ENCODE measurements around the gene AMER3. TPM values are rescaled to one million over a fixed set of nuclear protein-coding genes. Genes with fewer than 3 reads are reported as not detected.

Gene AMER3
- total and polyA plus RNA-seq, 7 donors, result not detected

- no peaks in the 10 kb centered on the region for H3K36me3 ChIP-seq (ENCODE audit: insufficient read depth in 1 of 2, low read depth in 1 of 2)
- no peaks in the 10 kb centered on the region for H3K9me3 ChIP-seq
- no peak overlapping the region for H3K4me3 ChIP-seq
- intact Hi-C loops (cut with DNase I), result no loop called here
- ATAC-seq (no peak), DNase-seq (no peak)
- H3K4me1 ChIP-seq, result no peaks in the 10 kb centered on the region
- peaks cover 0 to 13% (median 0%) of the 10 kb centered on the region in 3 donors for H3K27me3 ChIP-seq (ENCODE audit: insufficient read depth in 3 of 3, low read length in 2 of 3)
- 79 to 84% (median 81%) methylated on average over 15 of the region's 15 CpGs for WGBS, 3 donors
- no peak overlapping the region for H3K27ac ChIP-seq
- no peak for TF ChIP-seq CTCF (IDR thresholded peaks at IDR 0.05)
Observed at GRCh38 chr2:130814931-130815680, 59.8 kb downstream of the AMER3 start.

Other genes starting within 250 kb of the AMER3 start
- gene POTEI, start 246.2 kb upstream of the AMER3 start, total RNA-seq, result not detected
- not detected for gene POTEI, start 246.2 kb upstream of the AMER3 start, polyA plus RNA-seq
- not detected for gene CFC1B, start 234.3 kb upstream of the AMER3 start, total RNA-seq
- not detected for gene CFC1B, start 234.3 kb upstream of the AMER3 start, polyA plus RNA-seq
- not detected for gene CFC1, start 156.0 kb upstream of the AMER3 start, total RNA-seq
- not detected for gene CFC1, start 156.0 kb upstream of the AMER3 start, polyA plus RNA-seq
- gene POTEJ, start 144.1 kb upstream of the AMER3 start, total RNA-seq, result not detected
- gene POTEJ, start 144.1 kb upstream of the AMER3 start, polyA plus RNA-seq, result not detected
- gene GPR148, start 26.5 kb upstream of the AMER3 start, total RNA-seq, result not detected
- not detected for gene GPR148, start 26.5 kb upstream of the AMER3 start, polyA plus RNA-seq
- 1 to 10 TPM; 2.6 to 6.9 (median 3.9) TPM for gene ARHGEF4, start 81.4 kb downstream of the AMER3 start, total RNA-seq
- 1 to 10 TPM in 2 of 3 donors, under 1 TPM in 1; 0.63 to 4.7 (median 3.7) TPM for gene ARHGEF4, start 81.4 kb downstream of the AMER3 start, polyA plus RNA-seq

Data from psoas muscle (tissue), 8 donors.